IMR-90 (cell line): ENCODE measurements around the gene CUX1.

ENCODE experiments used
- CEBPB ChIP-seq: IDR thresholded peaks from 2 replicates; pipeline ENCODE4 v1.6.1; 2012; ENCODE audit warnings: low read depth, low read length, improper control_type of control experiment
- MAFK ChIP-seq: IDR thresholded peaks from 2 replicates; pipeline ENCODE4 v1.6.1; 2012; ENCODE audit warnings: low read depth, low read length, improper control_type of control experiment
- MAZ ChIP-seq: IDR thresholded peaks from 2 replicates; pipeline ENCODE4 v1.6.1; 2012; ENCODE audit warnings: low read depth, mild to moderate bottlenecking, low read length, improper control_type of control experiment, moderate library complexity, borderline replicate concordance
- MXI1 ChIP-seq: IDR thresholded peaks from 2 replicates; pipeline ENCODE4 v1.6.1; 2012; ENCODE audit warnings: low read depth, mild to moderate bottlenecking, low read length, moderate library complexity, borderline replicate concordance
- POLR2A ChIP-seq: IDR thresholded peaks from 2 replicates; pipeline ENCODE4 v1.6.1; 2012; ENCODE audit warnings: mild to moderate bottlenecking, low read depth, low read length
- RAD21 ChIP-seq: IDR thresholded peaks from 2 replicates; pipeline ENCODE4 v1.6.1; 2012; ENCODE audit warnings: low read length, improper control_type of control experiment
- TF ChIP-seq, protein P1 (sequence below): fragments of 150-350 bp; IDR thresholded peaks from 2 replicates; pipeline ENCODE4 v1.6.1; 2017; ENCODE audit warnings: mild to moderate bottlenecking, antibody characterized with exemption, low read length, low read depth
- TF ChIP-seq, protein P2 (sequence below): conservative IDR thresholded peaks from 2 replicates; pipeline ENCODE4 v1.5.1; 2012; ENCODE audit warnings: mild to moderate bottlenecking, low read depth, low read length, improper control_type of control experiment
- TF ChIP-seq, protein P3 (sequence below): fragments of 150-350 bp; IDR thresholded peaks from 2 replicates; pipeline ENCODE4 v1.6.1; 2016; ENCODE audit warnings: low read depth, mild to moderate bottlenecking, low read length, moderate library complexity, borderline replicate concordance

DNA sequence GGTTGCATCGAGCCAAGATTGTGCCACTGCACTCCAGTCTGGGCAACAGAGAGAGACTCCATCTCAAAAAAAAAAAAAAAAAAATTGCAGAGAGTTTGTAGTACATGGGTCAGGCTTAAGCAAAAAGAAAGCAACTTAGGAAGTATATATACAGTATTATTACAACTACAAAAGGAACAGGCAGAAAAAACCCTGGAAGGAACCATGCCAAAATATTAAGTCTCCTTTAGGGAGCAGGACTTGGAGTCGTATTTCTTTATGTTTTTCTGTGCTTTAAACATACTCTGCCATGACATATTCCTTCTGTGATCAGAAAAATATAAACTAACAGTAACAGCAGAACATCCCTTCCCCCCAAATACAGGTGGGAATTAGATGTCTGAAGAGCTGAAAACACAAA is 144.4 kb downstream of the CUX1 start:
- TF ChIP-seq POLR2A (no peak), MXI1 (no peak), CEBPB (no peak), RAD21 (no peak), MAZ (no peak), MAFK (no peak)
- TF ChIP-seq, protein P1, sequence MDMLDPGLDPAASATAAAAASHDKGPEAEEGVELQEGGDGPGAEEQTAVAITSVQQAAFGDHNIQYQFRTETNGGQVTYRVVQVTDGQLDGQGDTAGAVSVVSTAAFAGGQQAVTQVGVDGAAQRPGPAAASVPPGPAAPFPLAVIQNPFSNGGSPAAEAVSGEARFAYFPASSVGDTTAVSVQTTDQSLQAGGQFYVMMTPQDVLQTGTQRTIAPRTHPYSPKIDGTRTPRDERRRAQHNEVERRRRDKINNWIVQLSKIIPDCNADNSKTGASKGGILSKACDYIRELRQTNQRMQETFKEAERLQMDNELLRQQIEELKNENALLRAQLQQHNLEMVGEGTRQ: no peak
- TF ChIP-seq, protein P2, sequence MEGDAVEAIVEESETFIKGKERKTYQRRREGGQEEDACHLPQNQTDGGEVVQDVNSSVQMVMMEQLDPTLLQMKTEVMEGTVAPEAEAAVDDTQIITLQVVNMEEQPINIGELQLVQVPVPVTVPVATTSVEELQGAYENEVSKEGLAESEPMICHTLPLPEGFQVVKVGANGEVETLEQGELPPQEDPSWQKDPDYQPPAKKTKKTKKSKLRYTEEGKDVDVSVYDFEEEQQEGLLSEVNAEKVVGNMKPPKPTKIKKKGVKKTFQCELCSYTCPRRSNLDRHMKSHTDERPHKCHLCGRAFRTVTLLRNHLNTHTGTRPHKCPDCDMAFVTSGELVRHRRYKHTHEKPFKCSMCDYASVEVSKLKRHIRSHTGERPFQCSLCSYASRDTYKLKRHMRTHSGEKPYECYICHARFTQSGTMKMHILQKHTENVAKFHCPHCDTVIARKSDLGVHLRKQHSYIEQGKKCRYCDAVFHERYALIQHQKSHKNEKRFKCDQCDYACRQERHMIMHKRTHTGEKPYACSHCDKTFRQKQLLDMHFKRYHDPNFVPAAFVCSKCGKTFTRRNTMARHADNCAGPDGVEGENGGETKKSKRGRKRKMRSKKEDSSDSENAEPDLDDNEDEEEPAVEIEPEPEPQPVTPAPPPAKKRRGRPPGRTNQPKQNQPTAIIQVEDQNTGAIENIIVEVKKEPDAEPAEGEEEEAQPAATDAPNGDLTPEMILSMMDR: no peak
- TF ChIP-seq, protein P3, sequence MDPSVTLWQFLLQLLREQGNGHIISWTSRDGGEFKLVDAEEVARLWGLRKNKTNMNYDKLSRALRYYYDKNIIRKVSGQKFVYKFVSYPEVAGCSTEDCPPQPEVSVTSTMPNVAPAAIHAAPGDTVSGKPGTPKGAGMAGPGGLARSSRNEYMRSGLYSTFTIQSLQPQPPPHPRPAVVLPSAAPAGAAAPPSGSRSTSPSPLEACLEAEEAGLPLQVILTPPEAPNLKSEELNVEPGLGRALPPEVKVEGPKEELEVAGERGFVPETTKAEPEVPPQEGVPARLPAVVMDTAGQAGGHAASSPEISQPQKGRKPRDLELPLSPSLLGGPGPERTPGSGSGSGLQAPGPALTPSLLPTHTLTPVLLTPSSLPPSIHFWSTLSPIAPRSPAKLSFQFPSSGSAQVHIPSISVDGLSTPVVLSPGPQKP: no peak
